GM08714 (cell line): ENCODE results near the gene MFSD6.

ENCODE experiments used
- H3K4me3 ChIP-seq: fragments of 200-500 bp; sonication (Bioruptor generic); 2 replicates; pipeline ENCODE4 v1.5.1; 2014; ENCODE audit warnings: mild to moderate bottlenecking, low read length, inconsistent platforms
- ZNF274 ChIP-seq: IDR thresholded peaks from 2 replicates; pipeline ENCODE4 v1.6.1; 2012; ENCODE audit warnings: mild to moderate bottlenecking, low read depth, low read length

Gene MFSD6

GRCh38 chr2:190457256-190457655 is 49.1 kb downstream of the MFSD6 start:
- no peak for TF ChIP-seq ZNF274
- no peak overlapping the region for H3K4me3 ChIP-seq

DNA sequence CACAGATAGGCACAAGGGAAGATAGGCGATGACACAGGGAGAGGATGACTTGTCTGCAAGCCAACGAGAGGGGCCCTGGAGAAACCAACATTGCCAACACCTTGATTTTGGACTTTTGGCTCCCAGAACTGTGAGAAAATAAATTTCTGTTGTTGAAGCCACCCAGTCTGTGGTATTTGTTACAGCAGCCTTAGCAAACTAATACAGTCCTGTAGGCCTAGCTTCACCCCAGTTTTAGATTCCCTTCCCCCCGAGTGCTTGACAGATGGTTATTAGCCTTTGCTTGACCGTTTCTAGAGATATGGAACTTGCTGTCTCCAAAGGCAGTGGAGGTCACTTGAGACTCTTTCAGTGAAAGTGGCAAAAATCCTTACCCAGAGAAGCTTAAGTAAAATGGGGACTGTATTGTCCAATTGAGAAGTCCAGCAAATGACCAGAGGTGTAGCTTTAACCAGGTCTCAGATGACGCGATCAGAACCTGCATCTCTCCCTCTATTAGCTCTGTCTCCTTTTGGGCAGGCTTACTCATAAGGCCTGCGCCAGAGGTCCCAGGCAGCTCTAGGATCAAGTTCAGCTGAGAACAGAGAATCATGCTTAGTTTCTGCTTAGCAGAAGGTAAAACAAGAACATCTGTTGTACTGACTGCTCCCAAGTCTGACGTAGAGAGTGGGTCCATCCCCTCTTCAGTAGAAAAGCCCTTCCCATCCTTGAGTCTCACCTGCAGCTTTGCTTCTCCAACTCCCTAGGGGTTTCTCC is 50.4 kb downstream of the MFSD6 start:
- no peak overlapping the region for H3K4me3 ChIP-seq
- TF ChIP-seq ZNF274, result no peak

DNA sequence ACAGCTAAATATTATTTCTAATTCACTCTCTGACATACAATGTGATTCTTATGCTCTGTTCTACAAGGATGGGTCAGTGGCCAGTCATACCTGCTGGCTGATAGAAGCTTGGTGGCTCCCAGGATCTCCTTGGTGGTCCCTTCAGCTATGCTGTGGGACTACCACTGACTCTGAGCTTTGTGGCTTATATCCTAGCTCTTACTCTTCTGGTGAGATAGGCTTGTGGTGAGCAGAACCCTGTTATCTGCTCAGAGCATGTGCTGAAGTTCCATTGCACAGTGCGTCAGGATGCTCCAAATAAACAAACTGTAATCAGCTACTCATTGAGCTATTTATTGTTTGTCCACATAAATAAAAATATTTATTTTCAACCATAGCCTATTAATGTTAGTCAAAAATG is 51.7 kb downstream of the MFSD6 start:
- no peak for TF ChIP-seq ZNF274
- H3K4me3 ChIP-seq, result no peak overlapping the region

DNA sequence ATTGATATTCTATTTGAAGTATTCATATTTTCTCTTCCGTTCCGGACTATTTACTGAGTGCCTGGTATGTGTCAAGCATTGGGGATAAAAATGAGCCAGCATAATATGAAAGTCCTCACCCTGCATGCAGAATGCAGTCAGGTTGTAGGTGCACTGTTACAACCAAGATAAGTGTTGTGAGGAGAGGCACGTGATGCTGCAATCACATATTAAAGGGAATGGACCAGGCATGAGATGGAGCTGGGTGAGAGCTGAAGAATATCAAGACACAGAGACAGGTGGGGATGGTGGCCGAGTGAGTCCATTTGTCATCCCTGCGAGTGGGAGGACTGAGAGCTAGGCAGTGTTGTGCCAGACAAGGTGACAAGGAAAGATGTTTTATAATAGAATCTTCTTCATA is 52.3 kb downstream of the MFSD6 start:
- TF ChIP-seq ZNF274, result no peak
- no peak overlapping the region for H3K4me3 ChIP-seq

GRCh38 chr2:190462181-190462580 is 54.0 kb downstream of the MFSD6 start:
- H3K4me3 ChIP-seq, result no peak overlapping the region
- no peak for TF ChIP-seq ZNF274

GRCh38 chr2:190462611-190463010 is 54.5 kb downstream of the MFSD6 start:
- no peak overlapping the region for H3K4me3 ChIP-seq
- no peak for TF ChIP-seq ZNF274

GRCh38 chr2:190465060-190465459 is 56.9 kb downstream of the MFSD6 start:
- no peak for TF ChIP-seq ZNF274

GRCh38 chr2:190466819-190467446 is 58.8 kb downstream of the MFSD6 start:
- no peak overlapping the region for H3K4me3 ChIP-seq
- TF ChIP-seq ZNF274, result no peak

More at GRCh38 chr2:190465060-190465459, 56.9 kb downstream of the MFSD6 start:
- no peak overlapping the region for H3K4me3 ChIP-seq

DNA sequence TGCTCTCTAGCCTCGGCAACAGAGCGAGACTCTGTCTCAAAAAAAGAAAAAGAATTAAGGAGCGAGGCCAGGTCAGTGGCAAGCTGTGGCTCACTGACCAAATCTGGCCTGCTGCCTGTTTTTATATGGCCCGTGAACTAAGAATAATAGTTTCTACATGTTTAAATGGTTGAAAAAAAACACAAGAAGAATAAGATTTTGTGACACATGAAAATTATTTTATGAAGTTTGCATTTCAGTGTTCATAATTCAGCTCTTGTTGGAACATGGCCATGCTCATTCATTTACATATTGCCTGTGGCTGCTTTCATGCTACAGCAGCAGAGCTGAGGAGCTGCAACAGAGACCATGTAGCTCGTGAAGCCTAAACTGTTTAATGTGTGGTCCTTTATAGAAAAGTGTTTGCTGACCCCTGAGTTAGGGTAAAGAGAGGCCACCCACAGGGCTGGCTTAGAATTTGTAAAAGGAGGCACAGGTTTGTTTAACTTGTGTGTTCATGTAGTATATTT is 59.5 kb downstream of the MFSD6 start:
- TF ChIP-seq ZNF274, result no peak
- no peak overlapping the region for H3K4me3 ChIP-seq

DNA sequence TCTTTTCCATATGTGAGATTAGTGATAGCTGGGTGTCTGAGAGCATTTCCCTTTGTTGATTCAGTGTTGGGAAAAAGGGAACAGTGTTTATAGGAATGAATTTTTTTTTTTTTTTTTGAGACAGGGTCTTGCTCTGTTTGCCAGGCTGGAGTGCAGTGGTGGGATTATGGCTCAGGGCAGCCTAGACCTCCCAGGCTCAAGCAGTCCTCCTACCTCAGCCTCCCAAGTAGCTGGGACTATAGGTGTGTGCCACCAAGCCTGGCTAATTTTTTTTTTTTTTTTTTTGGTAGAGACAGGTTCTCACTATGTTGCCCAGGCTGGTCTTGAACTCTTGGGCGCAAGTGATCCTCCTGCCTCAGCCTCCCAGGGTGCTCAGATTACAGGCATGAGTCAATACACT is 60.2 kb downstream of the MFSD6 start:
- peak overlapping the region; percentile 62; the same call in 1 of the 2 replicates for H3K4me3 ChIP-seq

- TF ChIP-seq ZNF274, result no peak
- H3K4me3 ChIP-seq, result peak overlapping the region; percentile 62; the same call in 1 of the 2 replicates
These were observed 60.8 kb downstream of the MFSD6 start for GRCh38 chr2:190468814-190469569.

DNA sequence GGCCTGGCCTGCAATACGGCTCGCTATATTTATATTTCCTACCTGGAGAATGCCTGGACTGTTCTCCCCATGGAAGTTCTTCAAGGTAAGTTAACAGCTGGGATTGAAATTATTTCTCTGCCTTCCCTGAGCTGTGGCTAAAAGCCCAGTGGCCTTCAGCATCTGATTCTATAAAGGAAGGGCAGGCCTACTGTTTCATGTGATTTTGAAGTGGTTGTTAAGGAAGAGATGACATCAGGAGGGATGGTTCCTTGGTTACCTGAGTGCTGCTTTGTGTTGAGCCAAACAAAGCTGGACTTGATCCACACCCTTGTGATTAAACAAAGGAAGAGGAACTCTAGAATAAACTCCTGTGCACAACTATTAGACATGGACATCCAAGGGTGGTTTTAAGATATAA is 61.6 kb downstream of the MFSD6 start:
- TF ChIP-seq ZNF274, result no peak
- peak overlapping the region; percentile 51; the same call in 1 of the 2 replicates for H3K4me3 ChIP-seq

DNA sequence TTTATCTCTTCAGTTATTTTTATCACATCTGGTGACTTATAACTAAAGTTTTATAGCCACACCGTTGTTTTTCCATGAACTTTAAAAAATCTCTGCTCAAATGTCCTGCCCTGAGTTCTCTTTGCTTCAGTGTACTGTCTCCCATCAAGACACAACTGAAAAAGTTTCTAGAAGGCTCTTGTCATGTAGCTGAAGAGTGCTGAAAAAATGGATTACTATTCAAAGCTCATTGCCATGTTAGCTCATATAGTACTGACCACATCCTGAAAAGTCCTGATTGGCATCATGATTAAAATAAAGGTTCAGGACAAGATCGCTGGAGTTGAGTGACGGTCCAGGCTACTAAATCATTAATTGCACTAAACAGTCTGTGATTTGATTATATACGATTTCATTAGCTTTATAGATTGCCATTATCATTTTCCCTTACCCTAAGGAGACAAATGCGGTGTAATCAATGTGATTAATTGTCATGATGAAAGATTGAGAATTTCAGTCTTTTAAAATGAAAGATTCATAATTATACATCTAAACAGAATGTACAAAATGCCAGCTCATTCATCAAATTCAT is 62.2 kb downstream of the MFSD6 start:
- TF ChIP-seq ZNF274, result no peak
- no peak overlapping the region for H3K4me3 ChIP-seq
